GDM1 (cell line): ENCODE measurements around the gene C10orf67.
"Not testable (repeated sequence)": the region's sequence is repeated elsewhere in the genome, so short reads cannot be mapped to it uniquely, and the experiment has no call there.

ENCODE experiments used
- DNase-seq: peaks from one replicate; lab custom pipeline; 2025; lab: John Stamatoyannopoulos, UW

Gene C10orf67

DNA sequence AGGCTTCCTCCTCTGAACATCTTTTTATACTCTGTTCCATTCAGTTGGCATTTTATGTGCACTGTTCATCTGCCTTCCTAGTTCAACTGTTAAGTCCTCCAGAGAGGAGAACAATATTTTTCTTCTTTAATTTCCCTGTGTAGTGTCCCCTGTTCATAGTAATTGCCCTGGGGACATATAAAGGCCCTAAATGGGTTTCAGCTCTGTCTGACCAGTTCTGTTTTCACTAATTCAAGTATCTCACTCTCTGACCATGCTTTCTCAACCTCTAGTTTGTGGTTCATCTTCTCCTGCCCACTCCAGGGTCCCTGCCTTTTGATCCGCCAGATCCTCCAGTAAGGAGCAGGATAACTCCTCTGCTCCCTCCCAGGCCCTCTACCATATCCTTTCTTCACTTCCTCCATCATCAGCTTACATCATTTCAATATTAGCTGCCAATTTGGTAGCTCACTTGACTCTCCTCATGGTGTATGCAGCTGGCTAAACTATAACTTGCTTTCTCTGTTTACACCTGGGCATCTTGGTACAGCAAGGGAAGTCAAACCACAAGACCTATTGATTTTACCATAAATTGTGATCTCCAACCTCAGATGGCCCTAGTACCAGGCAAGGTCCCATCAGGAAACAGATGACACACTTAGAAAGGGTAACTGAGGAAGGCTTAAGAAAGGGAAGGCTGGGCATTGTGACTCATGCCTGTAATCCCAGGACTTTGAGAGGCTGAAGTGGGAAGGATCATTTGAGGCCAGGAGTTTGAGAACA is 17.7 kb upstream of the C10orf67 start:
- DNase-seq = no peak

DNA sequence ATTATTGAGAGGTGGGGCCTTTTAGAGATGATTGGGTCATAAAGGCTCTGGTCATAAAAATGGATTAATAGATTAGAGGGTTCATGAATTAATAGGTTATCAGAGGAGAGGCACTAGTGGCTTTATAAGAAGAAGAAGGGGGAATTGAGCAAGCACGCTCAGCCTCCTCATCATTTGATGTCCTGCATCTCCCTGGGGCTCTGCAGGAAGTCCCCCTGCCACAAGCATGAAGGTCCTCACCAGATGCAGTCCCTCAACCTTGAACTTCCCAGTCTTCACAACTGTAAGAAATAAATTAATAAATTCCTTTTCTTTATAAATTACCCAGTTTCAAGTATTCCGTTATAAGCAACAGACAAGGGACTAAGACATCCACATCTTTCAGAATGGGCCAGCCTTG is 17.1 kb upstream of the C10orf67 start:
- DNase-seq = no peak

DNA sequence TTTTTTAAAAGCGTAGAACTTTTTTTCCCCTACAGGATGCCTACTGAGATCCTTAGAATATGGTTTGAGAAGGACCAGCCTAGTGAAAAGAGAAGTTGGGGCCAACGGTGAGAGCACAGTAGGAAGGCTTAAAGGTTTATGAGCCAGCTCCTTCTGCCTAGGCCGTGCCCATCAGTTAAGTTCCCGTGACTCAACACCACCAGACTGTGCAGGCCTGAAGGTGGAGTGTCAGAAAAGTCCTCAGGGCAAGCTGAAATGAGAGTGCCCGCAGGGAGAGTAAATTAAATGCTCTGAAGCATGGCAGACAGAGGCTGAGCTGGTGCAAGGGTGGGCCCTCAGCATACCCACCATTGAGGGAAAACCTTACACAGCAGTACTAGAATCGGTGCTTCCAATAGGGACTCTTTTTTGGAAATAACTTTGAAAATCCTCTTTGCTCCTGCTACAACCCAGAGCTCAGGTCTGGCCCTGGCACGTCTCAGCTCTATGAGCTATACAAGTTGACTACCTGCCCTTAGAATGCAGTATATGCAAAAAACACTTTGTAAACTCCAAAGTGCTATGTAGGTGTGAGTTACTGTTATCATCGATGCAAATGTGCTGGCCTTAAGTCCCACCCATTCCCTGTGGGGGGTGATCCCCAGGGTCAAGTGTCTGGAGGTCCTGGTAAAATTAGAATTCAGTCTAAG is 15.2 kb upstream of the C10orf67 start:
- no peak for DNase-seq

DNA sequence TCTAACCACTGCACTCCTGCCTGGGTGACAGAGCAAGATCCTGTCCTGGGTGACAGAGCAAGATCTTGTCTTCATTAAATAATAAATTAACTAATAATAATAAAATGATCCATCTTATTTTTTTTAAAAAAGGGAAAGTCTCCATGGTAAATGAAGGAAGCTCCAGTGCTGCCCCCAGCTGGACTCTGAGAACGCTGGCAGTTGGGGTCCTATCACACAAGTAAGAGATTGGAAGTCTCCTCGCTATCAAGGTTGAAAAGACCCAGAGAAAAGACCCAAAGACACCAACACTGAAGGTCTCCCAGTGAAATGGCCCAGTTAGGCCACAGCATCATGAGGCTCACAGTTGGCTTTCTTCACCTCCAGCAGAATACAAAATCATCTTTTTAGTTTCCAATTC is 13.8 kb upstream of the C10orf67 start:
- DNase-seq = no peak

DNA sequence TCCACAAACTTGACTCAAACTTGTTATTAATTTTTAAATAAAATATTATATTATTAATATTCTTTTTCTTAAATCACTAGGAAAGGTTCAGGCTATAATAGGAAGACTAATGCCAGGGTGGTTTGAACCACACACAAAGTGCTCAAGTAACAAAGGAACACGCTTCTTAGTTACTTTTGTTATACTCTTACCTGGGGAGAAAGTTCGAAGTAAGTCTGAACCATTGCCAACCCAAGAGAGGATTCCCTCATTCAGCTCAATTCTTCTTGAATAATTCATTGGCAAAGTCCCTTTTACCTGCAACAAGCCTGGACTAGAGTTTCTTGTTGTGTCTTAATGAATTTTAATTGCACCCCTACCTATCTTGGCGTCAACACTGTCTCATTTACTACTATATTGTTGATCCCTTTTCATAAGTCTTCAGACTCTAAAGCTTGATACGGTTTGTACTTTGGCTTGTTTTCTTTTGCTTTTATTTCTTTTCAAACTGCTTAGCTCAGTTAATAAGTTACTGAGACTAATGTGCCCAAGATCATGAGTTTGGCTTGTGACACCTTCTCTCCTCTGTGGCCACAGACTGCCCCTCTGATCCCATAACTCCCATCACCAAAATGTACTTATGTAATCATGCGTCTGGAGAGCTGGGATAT is 10.2 kb upstream of the C10orf67 start:
- no peak for DNase-seq

DNA sequence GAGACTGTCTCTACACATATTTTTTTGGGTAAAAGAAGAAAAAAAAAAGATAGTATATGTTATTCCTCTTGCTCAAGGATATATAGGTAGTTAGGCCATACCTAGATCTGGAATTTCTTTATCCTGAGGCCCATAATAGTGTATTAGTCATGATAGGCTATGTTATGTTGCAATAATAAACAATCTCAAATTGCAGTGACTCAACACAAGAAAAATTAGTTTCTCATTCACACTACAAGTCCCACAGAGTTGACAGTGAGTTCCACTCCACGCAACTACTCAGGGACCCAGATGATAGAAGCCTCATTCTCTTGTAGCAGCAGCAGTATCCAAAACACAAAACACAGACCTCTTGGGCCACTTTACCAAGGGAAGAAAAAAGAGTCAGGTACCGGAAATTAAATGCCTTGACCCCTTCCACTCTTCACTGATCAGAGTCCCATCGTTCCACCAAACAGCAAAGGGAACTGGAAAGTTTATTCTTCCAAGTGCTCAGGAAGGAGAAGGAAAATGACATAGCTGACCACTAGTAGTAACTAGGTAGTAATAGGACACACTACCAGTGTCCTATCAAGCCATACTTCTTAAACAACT is 7.4 kb upstream of the C10orf67 start:
- no peak for DNase-seq

DNA sequence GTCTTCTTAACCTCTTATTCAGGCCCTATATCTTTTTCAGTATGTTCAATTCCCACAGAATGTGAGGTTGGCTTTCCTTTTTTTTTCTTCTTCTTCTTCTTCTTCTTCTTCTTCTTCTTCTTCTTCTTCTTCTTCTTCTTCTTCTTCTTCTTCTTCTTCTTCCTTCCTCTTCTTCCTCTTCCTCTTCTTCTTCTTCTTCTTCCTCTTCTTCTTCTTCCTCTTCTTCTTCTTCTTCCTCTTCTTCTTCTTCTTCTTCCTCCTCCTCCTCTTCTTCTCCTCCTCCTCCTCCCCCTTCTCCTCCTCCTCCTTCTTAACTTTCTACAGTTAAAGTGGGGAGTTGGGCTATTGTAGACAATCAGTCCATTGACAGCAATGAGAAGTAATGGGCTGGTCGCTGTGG is 6.1 kb upstream of the C10orf67 start:
- not testable (repeated sequence) for DNase-seq

DNA sequence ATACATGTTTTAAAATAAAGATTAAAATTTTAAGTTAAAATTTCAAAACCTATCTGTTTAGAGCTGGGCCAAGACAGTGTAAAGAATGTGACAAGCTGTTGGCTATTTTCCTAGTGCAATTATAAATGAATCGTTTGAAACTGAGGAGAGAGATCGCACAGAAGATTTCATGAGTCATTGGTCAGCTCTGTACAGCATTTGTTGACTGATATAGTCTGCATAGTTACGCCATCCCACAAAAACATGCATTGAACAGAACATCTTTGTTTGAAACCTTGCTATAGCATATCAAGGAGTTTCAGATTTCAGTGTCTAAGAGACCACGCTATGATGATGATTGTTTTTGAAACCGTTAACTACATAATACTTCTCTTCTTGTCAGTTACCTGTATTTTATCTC is 1.3 kb upstream of the C10orf67 start:
- no peak for DNase-seq

DNA sequence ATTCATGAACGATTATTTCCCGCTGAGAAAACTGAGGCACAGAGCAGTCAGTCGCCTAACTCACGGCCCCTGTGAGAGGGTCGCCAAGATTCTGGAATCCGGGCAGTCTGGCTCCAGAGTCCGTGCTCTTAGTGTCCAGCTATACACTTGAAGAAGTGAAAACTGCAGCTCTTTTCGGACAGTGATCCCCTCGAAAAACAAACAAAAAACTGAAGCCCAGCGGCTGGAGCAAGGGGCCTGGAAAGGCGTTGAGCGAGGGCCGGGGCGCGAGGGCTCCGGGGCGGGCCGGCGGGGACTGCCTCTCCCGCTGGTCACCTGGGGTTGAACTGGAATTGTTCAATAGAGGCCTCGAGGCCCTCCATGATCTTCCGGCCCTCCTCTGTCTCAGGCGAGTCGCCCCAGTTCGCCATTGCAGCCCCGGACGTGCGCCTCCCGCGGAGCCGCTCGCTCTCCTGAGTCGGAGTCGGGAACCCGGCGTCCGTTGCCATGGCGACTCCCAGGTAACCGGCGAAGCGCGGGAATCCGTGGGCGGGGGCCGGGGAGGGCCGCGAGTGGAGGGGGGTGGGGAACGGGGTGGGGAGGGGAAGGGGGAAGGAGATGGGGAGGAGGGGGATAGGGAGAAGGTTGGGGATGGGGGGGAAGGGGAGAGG is 881 bp downstream of the C10orf67 start:
- no peak for DNase-seq

DNA sequence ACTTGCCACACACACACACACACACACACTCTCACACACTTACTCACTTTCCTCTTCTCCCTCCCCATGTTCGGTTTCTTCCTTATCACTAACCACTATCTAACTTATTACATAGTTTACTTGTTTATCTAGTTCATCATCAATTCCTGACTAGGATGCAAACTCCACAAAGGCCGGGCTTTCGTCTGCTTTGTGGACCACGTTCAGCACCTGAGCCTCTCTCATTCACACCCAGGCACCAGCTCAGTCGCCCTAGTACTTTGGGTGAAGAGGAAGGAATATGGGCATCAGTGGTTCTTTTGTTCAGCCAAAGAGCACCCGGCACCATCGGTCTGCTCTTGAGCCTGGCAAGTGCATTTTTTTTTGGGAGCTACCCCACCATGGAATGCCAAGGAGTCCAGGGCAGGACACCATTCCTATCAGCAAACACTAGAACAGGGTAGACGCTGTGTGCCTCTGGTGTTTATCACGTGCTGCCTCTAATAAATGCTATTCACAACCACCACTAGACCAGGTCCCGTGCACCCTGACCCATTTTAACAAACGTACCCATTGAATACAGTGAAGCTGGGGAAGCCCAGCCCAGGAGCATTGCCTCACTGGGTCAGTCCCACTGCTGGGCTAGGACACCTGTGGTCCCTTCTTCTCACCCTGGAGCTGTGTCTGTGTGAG is 2.2 kb downstream of the C10orf67 start:
- no peak for DNase-seq

DNA sequence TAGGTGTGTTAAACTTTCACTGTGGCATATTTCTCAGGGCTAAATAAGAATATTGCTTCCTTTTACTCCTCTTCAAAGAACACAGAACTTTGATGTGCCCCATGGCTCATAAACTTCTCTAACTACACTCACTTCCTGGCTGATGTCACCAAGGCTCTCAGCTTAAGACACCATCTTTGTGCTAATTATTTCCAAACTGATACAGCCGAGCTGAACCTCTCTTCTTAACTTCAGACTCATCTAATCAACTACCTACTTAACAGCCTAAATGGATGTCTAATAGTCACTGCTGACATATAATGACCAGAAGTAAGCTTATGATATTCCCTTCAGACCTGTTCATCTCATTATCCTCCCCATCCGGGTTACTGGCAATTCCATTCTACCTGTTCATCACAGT is 3.6 kb downstream of the C10orf67 start:
- DNase-seq = no peak

DNA sequence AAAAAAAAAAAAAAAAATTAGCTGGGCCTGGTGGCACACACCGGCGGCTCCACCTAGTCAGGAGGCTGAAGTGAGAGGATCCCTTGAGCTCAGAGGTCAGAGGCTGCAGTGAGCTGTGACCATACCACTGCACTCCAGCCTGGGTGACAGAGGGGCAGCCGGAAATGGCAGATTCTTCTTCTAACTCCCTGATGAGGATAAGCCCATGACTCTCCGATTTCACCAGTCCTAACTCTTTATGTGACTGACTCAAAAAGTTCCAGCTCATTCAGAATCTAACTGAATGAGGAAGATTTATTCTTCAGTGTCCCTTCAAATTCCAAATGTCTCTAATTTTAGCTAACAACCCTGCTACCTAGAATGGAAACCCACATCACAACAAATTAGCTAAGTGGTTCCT is 4.2 kb downstream of the C10orf67 start:
- no peak for DNase-seq

DNA sequence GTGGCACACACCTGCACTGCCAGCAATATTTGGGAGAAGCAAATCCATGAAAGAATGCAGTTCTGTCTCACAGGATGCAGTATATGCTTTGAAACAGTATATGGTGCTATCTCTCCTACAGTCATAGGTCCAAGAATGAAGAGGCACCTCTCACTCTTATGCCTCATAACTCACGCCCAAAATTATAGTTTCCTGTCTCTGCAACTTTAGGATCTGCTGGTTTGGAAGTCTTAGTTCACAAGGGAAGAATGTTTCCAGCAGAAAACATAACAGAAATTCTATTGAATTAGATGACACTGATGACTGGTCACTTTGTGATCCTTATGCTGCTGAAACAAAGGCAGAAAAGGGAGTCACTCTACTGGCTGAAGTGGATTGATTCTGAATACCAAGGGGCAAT is 5.7 kb downstream of the C10orf67 start:
- DNase-seq = no peak

DNA sequence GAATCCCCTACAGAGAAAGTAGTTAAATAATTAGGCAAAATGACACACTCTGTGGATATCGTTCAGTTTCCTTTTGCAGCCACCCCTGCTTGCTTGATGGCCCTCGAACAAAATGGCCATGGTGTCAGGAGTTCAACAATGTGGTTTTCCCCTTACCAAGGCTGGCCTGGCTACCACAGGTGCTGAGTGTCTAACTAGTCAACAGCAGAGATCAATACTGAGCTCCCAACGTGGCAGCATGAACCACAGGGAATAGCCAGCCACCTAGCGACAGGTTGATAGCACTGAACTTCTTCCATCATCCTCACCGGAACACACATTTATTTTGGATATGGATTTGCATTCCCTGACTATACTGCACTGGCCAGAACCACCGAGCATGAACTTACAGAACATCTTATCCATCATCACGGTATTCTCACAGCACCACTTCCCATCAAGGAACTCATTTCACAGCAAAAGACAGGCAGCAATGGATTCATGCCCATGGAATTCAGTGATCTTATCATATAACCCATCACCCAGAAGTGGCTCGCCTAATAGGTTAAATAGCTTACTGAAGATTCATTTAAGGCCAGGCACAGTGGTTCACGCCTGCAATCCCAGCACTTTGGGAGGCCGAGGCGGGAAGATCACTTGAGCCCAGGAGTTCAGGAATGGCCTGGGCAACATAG is 6.3 kb downstream of the C10orf67 start:
- no peak for DNase-seq

DNA sequence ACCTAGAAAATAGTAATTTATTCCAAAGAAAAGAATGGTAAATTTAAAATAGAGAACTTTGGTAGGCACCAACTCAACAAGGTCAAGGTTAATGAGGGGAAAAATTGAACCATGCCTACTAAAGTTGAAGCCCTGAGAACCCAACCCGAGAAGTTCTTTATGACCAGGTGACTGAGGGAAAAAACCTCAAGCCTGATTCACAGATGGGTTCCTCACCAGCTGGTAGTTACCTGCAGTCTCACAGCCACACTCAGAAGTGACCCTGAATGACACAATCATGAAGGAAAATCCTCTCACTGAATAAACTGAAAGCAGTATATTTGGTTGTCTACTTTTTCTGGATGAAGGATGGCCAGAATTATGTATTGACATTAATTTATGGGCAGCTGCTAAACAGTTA is 7.0 kb downstream of the C10orf67 start:
- no peak for DNase-seq

DNA sequence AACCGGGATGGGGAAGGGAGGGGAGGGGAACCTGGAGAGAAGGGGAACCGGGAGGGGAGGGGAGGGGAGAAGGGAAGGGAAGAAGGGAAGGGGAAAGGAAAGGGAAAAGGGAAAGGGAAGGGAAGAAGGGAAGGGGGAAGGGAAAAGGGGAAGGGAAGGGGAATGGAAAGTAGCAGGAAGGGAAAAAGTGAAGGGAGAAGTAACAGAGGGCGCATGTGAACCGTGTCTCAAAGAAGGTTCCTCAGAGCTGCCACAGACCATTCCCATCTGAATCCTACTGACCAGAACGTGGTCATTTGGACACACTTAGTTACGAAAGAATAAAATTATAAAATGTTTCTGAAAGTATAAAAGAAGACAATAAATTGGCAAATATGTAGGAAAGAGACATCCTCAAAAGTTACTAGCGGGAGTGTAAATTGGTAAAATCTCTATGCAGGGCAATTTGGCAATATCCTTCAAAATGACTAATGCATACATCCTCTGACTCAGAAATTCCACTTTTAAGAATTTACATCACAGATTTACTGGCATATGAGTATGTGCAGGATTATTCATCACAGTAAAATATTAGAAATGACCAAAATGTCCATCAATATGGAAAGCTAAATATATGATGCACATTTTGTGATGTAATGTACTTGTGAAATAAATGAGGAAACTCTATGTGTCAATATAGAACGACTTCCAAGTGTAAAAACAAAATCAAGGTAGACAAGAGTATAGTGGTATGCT is 12.9 kb downstream of the C10orf67 start:
- DNase-seq = no peak

DNA sequence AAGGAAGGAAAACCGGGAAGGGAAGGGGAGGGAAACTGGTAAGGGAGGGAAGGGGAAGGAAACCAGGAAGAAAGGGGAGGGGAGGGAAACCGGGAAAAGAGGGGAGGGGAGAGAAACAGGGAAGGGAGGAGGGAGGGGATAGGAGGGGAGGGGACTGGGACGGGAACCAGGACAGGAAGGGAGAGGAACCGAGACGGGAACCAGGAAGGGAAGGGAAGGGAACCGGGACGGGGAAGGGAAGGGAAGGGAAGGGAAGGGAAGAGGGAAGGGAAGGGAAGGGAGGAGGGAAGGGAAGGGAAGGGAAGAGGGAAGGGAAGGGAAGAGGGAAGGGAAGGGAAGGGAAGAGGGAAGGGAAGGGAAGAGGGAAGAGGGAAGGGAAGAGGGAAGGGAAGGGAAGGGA is 13.6 kb downstream of the C10orf67 start:
- no peak for DNase-seq

DNA sequence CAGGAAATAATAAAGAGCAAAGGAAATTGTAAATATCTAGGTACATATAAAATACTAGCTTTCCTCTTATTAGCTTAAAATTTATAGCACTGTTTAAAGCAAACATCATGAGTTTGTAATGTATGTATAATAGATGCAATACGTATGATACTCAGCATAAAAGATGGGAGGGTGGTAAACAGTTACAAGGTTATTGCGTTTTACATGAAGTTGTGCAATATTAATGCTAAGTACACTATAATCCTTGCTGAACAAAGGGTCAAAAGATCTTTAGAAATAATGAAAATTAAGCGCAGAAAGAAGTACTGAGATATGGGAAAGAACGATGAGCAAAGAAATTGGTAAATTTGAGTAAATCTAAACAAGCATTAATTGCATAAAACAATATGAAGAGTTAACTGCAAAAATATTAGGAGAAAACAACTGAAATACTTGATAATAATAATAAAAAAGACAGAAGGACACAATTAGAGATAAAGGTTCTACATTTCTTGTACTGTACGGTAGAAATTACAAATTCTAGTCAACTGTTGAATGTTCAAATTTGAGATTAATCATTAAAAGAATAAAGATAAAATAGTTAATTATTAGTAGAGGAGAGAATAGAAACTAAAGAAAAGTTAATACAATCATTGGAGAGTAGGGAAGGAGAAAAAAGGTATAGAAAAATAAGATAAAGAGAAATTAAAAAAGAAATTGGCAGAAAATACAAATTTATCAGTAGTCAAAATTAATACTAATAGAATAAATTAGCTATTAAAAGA is 17.9 kb downstream of the C10orf67 start:
- no peak for DNase-seq

DNA sequence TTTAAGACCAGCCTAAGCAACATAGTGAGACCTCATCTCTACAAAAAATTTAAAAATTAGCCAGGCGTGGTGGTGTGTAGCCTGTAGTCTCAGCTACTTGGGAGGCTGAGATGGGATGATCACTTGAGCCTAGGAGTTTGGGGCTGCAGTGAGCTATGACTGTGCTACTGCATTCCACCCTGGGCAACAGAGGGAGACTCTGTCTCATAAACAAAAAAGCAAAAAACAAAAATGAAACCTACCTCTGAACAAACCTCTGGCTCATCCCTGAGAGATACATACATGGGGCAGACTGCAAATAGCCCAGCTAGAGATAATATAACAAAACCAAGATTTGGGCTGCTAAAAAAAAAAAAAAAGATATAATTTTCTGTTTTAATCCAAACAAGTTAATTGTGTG is 19.5 kb downstream of the C10orf67 start:
- no peak for DNase-seq

DNA sequence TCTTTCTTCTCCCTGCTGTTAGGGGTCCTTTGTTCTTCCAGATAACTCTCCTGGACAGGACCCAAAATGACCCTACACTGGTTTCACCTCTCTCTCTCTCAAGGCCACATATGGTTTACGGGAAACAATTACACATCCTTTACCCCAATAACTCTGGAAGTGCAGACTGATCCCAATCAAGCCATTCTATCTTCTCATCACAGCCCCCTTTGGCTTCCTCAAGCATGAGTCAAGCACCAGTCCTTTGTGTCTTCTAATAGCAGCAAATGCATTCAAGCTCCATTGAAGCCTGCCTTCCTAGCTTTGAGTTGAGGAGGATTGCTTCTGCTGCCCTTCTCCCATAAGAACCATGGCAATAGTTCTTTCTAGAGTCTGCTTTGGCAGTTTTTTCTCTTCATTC is 20.2 kb downstream of the C10orf67 start:
- no peak for DNase-seq
